MM.1S (cell line): ENCODE measurements around the gene CNP.

Source experiments
- DNase-seq: peaks from one replicate; pipeline ENCODE4 v3.0.0-alpha.2; 2015
- H2AFZ ChIP-seq: fragments of 300-600 bp; sonication (generic); 2 replicates; pipeline ENCODE4 v1.6.0; 2016; ENCODE audit warnings: antibody characterized with exemption, low read length
- H3F3A ChIP-seq: fragments of 300-600 bp; sonication (generic); 2 replicates; pipeline ENCODE4 v1.6.1; 2016; ENCODE audit warnings: mild to moderate bottlenecking, antibody characterized with exemption, low read length, moderate library complexity, mixed read lengths; ENCODE audit not compliant: insufficient read depth
- H3K27ac ChIP-seq: fragments of 300-600 bp; sonication (generic); 2 replicates; pipeline ENCODE4 v1.5.1; 2016; ENCODE audit warnings: mild to moderate bottlenecking, low read length
- H3K27me3 ChIP-seq: fragments of 300-600 bp; sonication (generic); replicated peaks from 2 replicates; pipeline ENCODE4 v1.6.0; 2016; ENCODE audit warnings: low read length; ENCODE audit not compliant: insufficient read depth
- H3K36me3 ChIP-seq: fragments of 300-600 bp; sonication (generic); replicated peaks from 2 replicates; pipeline ENCODE4 v1.6.1; 2016; ENCODE audit warnings: mild to moderate bottlenecking, low read length, mixed read lengths; ENCODE audit not compliant: insufficient read depth
- H3K4me1 ChIP-seq: fragments of 300-600 bp; sonication (generic); 2 replicates; pipeline ENCODE4 v1.6.1; 2016; ENCODE audit warnings: low read length, mixed read lengths
- H3K4me2 ChIP-seq: fragments of 300-600 bp; sonication (generic); 2 replicates; pipeline ENCODE4 v1.6.0; 2016; ENCODE audit warnings: low read depth, low read length
- H3K4me3 ChIP-seq: fragments of 300-600 bp; sonication (generic); 2 replicates; pipeline ENCODE4 v1.5.1; 2016; ENCODE audit warnings: low read length, mixed read lengths
- H3K79me2 ChIP-seq: fragments of 300-600 bp; sonication (generic); 2 replicates; pipeline ENCODE4 v1.6.1; 2016; ENCODE audit warnings: mixed run types, low read length, mixed read lengths
- H3K9ac ChIP-seq: fragments of 300-600 bp; sonication (generic); 2 replicates; pipeline ENCODE4 v1.6.1; 2016; ENCODE audit warnings: low read length, mixed read lengths
- H3K9me2 ChIP-seq: fragments of 300-600 bp; sonication (generic); replicated peaks from 2 replicates; pipeline ENCODE4 v1.6.1; 2016; ENCODE audit warnings: mild to moderate bottlenecking, low read length, mixed read lengths; ENCODE audit not compliant: insufficient read depth
- H3K9me3 ChIP-seq: fragments of 300-600 bp; sonication (generic); replicated peaks from 2 replicates; pipeline ENCODE4 v1.6.1; 2016; ENCODE audit warnings: mild to moderate bottlenecking, low read length, mixed read lengths; ENCODE audit not compliant: insufficient read depth
- H4K20me1 ChIP-seq: fragments of 300-600 bp; sonication (generic); 2 replicates; pipeline ENCODE4 v1.6.1; 2016; ENCODE audit warnings: mild to moderate bottlenecking, low read length, moderate library complexity, mixed read lengths; ENCODE audit not compliant: insufficient read depth
- CTCF ChIP-seq: fragments of 300-600 bp; sonication (generic); IDR thresholded peaks from 2 replicates; pipeline ENCODE4 v1.5.1; 2016; ENCODE audit warnings: antibody characterized with exemption, low read length, mixed read lengths
- EZH2 ChIP-seq: fragments of 300-600 bp; sonication (generic); optimal IDR thresholded peaks from 2 replicates; pipeline ENCODE3; 2017; ENCODE audit warnings: low read depth, mild to moderate bottlenecking, antibody characterized with exemption, low read length, mixed read lengths
- EZH2phosphoT487 ChIP-seq: fragments of 300-600 bp; sonication (generic); IDR thresholded peaks from 2 replicates; pipeline ENCODE4 v1.6.1; 2018; ENCODE audit warnings: antibody characterized with exemption, low read length

The CNP gene

GRCh38 chr17:41976142-41976768, 9.7 kb downstream of the CNP start:
- Histone ChIP-seq H3K9me2 (no peaks in the 10 kb centered on the region), H3K9ac (peak overlapping the region; percentile 28; the same call in 1 of the 2 replicates), H2AFZ (no peak overlapping the region), H3K4me3 (peak overlapping the region; percentile 34), H3F3A (peaks cover 24% of the 10 kb centered on the region), H3K27me3 (no peaks in the 10 kb centered on the region), H3K9me3 (no peaks in the 10 kb centered on the region), H3K36me3 (peaks cover 5% of the 10 kb centered on the region; the same call in 1 of the 2 replicates), H3K4me1 (peaks cover 27% of the 10 kb centered on the region), H3K79me2 (peaks cover 51% of the 10 kb centered on the region), H3K27ac (peak overlapping the region; percentile 81), H4K20me1 (no peaks in the 10 kb centered on the region), H3K4me2 (peak overlapping the region; percentile 92)
- DNase-seq: peak; percentile 84
- TF ChIP-seq CTCF (no peak), EZH2 (no peak), EZH2phosphoT487 (no peak)

GRCh38 chr17:41977991-41978390, 11.4 kb downstream of the CNP start:
- peak overlapping the region; percentile 81; the same call in 1 of the 2 replicates for H3K27ac ChIP-seq

GRCh38 chr17:41982026-41982760, 15.6 kb downstream of the CNP start:
- Histone ChIP-seq H3K4me1 (peaks cover 12% of the 10 kb centered on the region), H3K4me3 (no peak overlapping the region), H3K79me2 (peaks cover 11% of the 10 kb centered on the region; the same call in 1 of the 2 replicates), H3K27ac (no peak overlapping the region), H2AFZ (no peak overlapping the region), H3K4me2 (no peak overlapping the region), H3K9ac (no peak overlapping the region), H3K36me3 (peaks cover 14% of the 10 kb centered on the region), H3F3A (peaks cover 7% of the 10 kb centered on the region), H3K9me3 (no peaks in the 10 kb centered on the region), H3K27me3 (no peaks in the 10 kb centered on the region), H3K9me2 (no peaks in the 10 kb centered on the region), H4K20me1 (no peaks in the 10 kb centered on the region)
- TF ChIP-seq EZH2 (no peak), CTCF (no peak), EZH2phosphoT487 (no peak)
- DNase-seq: no peak

More at GRCh38 chr17:41977991-41978390, 11.4 kb downstream of the CNP start:
- Histone ChIP-seq H3K9me2 (no peaks in the 10 kb centered on the region), H4K20me1 (no peaks in the 10 kb centered on the region), H3K4me1 (peaks cover 27% of the 10 kb centered on the region), H3K4me2 (peak overlapping the region; percentile 92; the same call in 1 of the 2 replicates), H3K79me2 (peaks cover 36% of the 10 kb centered on the region), H3F3A (peaks cover 24% of the 10 kb centered on the region), H3K4me3 (no peak overlapping the region), H3K9me3 (no peaks in the 10 kb centered on the region), H2AFZ (no peak overlapping the region), H3K9ac (no peak overlapping the region), H3K27me3 (no peaks in the 10 kb centered on the region), H3K36me3 (peaks cover 8% of the 10 kb centered on the region)
- no peak for DNase-seq
- TF ChIP-seq EZH2 (no peak), EZH2phosphoT487 (no peak), CTCF (no peak)
